Stimulated activated CD4-positive, alpha-beta T cell treated with anti-CD3 and anti-CD28 coated beads, Interleukin-1b, Interleukin-23, amount 100 ng/mL, for 24 hours (primary cell): ENCODE measurements around the gene MAB21L3.

Experiments
- DNase-seq, 4 experiments: peaks; one replicate each; pipeline ENCODE4 v3.0.0-alpha.2; 2020; ENCODE audit warnings: low read depth in 4 of 4, low spot score in 1 of 4

Gene MAB21L3

DNA sequence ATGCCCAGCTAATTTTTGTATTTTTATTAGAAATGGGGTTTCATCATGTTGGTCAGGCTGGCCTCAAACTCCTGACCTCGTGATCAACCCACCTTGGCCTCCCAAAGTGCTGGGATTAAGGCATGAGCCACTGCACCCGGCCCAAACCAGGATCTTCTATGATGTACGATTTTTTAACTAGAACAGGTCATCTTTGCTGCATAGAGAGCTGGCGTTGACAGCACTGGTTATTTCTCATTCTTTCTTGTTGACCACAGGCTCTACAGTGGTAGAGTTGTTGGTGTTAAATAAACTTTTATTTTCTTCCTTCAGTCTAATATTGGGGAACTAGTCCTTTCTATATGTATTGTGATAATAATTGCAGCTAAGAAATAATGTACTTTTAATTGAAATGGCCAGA, 3.8 kb upstream of the MAB21L3 start:
- no peak for DNase-seq

DNA sequence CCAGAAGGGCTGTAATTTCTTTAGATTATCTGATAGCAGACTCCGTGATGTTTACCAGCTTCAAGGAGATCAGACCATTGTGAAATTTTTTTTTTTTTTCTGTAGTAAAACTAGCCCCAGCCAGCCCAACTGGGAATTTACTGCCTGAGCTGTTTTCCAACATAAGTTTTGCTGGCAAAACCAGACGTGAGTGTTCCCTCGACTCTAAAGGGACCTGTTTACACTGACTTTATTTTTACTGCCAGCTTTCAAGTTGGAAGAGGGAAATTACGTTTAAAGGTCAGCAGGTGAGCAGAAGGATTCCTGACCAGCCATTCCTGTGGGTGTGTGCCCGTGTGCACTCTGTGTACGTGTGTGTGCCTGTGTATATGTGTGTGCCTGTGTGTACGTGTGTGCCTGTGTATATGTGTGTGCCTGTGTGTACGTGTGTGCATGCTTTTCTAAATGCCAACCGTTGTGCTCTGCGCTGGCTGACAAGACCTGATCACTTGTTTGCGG, 374 bp downstream of the MAB21L3 start:
- no peak for DNase-seq

DNA sequence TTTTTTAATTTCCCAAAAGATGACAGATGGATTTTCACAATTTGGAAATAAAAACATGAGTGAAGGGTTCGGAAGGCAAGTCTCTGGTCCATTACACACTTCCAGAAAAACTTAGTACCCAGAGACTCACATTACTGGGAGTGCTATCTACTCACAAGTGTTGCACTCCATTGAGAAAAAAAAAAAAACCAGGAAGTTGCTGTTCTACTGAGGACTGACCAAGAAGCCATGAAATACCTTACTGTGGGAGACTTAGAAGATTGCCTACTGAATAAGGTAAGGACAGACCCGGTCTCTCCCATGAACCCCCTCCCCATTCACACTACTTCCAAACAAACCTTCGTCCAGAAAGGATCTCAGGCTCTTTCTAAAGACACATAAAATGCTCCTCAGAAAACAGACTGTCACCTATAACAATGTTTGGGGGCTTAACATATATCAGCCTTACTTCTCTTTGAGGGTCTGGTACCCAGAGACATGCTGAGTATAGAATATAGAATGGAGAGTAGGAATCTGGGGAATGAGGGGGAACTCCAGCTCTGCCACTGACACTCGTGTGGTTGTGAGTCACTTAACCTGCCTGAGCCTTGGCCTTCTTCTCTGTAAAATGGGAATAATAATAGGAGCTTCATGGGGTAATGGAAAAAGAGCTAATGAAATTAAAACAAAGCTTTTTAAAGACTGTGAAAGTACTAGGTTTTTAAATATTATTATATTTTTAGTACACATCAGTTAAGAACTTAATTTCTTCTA, 1.4 kb downstream of the MAB21L3 start:
- no peak for DNase-seq

DNA sequence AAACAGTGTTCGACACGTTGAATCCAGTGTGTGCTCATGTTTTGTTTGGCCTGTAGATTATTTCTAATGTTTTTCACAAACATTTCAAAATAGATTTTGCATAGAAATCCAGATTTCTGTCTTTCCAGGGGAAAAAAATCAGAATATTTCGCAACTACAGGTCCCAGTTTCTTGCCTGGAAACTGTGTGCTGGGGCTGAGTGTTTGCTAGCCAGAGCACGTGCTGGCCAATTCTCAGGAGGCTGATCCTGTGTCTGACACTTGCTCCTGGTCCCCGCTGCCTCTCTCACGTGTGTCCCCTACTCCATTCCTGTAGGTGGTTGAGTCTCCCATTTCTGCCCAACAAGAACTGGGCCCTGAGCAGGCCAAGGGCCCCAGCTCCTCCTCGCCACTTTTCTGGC, 2.4 kb downstream of the MAB21L3 start:
- DNase-seq = no peak

DNA sequence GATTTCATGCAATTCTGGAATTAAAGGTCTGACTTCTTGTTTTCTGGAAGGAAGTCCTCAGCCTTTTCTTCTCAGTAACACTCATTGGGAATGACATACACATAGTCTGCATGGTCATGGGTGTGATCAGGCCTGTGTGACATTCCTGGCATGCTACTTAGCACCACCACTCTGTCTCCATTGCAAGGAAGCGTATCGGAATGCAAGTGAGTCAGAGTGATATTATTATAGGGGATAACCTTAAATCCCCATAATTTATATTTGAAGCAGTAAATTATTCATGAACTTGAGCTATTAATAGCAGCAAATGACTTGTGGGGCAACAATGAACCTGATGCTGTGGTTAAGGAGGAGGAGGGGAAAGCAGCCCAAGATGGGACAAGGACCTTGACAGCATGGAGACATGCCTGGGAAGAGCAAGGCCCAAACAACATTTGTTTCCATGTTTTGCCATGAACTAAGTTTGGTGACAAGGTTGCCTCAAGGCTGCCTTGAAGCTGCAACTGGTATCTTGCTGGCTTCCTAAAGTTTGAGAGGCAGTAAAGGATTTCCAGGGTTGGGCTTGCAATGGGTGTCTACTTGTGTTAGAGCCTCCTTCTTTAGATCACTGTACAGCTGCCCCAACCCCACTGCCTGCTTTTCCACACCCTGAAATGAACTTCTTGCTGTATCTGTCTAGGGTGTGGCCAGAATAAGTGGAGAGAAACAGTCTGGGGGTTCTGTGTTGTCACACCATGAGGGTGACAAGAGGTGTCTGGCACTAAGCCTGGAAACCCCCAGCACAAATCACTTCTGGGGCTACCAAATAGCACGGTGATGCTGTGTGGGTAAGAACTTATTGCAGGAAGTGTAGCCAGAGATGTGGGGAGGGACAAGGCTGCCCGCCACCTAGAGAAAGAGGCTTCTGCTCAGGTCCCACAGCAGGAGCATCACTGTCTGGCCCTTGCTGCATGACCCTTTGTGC, 4.6 kb downstream of the MAB21L3 start:
- no peak for DNase-seq

DNA sequence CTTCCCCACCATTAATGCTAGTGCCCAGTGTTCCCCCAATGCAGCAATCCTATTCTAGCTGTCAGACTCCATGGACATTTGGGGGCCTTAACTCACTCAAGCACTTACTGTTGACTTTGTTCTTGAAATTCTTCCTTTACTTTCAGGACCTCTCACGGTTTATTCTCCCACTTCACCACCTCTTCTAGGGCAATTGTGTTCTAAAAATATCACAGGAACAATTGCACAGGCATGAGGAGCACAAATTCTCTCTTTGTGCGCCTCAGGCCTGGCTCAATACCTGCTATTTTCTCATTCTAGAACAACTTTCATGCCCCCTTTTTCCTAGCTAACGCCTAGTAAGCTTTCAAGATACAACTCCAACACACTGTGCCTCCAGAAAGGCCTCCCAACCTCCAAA, 7.3 kb downstream of the MAB21L3 start:
- no peak for DNase-seq

DNA sequence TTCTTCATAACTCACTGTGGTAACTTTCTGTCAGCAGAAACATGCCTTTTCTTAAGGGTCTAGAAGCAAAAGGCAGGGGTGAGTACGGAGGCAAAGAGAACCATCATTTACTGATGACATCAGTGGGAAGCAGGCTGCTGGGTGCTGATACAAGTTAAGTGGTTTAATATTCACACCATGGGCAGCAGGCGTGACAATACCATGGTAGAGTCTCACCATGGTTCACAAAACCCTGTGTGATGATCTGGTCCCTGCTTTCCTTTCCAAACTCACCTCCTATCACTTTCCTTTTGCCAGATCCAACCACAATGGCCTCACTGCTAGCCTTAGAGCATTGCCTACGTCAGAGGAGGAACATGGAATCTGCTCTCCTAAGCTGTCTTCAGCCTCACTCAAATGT, 8.7 kb downstream of the MAB21L3 start:
- no peak for DNase-seq

DNA sequence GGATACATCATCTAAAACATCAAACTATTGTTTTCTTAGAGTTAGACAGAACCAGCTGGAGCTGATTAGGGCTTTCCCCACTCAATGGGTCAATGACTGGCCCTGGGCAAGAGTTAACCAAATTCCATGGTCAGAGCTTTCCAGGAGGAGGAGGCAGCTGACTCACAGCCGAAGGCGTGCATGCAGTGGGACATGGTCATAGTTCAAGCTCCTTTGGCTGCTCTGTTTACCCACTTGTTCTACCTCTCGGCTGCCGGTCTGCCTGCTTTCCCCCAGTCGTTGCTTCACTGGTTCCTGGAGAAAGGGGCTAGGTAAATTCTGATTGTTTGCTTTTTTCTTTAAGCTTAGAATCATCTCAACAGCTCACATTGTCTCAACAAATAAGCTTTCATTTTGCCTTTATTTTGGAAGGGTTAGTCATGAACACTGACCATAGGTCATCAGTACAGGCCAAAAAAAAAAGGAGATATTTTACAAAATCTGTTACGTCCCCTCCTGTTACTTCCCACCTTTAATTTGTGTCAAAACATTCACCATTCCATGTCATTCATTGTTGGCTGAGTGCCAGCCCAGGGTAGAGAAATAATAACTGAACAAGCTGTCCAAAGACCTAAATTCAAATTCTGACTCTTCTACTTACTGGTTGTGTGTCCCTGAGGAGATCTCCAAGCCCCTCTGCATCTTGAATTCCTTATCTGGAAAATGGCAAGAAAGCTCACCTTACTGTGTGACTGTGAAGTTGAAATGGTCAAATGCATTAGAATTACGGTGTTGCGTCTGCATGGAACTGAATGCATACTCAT, 12.0 kb downstream of the MAB21L3 start:
- no peak for DNase-seq

DNA sequence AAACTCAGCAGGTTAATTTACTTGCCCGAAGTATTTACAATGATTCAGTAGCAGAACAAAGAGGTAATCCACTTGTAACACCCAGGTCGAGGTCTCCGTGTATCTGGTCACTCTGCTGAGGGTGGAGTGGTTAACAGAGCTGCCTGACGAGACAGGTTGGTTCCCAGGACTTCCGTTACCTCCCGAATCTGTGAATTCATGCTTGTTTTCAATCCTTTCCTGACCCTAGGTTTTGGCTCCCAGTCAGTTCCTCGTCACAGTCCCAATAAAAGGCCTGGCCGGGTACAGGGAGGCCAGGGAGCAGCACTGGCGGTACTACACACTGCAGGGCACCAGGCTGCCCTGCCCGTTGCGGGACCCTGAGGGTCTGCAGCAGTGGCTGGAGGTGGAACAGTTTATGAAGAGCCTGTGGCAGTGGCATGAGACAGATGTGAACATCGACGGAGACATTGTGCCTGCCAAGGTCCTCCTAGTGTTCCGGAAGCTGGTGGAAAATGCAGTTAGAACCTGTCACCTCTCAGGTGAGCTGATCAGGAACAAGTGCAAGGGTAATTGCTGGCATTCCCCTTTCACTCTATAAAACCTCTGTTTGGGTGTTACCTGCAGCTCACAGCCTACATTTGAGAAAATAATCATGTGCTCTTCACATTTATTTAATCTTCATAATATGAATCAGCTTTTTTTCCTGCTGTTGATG, 12.8 kb downstream of the MAB21L3 start:
- DNase-seq = no peak

DNA sequence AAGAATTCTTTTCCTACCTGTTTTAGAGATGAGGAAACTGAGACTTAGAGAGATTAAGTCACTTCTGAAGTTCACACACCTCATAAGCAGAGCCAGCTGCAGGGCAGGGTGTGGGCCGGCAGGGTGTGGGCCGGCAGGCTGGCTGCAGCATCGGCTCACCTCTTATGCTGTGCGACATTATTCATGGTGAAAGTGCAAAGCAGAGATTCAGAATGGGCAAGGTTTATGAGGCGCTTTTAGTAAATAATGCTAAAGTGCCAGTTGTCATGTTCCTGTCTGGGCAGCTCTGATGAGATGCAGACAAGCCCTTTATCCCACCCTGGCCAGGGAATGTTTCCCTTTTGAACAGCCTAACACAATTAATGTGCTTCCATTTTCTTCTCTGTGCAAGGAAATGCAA, 14.6 kb downstream of the MAB21L3 start:
- DNase-seq = no peak

DNA sequence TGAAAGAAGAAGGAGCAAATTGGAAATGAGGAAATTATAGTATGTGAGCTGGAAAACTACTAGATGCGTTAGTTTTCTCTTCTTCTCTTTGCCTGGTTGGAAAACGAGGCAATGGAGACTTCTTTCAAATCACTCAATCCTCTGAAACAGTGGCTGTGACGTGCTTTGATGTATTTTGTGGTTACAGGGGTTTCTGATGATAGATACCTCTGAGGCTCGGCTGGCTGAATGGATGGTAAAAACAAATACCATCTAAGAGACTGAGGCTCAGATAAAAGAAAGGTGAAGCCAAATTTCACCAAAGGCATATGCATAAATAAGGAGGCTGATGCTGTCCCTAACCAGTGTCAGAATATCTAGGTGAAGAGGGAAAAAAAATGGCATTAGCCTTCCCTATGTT, 15.1 kb downstream of the MAB21L3 start:
- no peak for DNase-seq

DNA sequence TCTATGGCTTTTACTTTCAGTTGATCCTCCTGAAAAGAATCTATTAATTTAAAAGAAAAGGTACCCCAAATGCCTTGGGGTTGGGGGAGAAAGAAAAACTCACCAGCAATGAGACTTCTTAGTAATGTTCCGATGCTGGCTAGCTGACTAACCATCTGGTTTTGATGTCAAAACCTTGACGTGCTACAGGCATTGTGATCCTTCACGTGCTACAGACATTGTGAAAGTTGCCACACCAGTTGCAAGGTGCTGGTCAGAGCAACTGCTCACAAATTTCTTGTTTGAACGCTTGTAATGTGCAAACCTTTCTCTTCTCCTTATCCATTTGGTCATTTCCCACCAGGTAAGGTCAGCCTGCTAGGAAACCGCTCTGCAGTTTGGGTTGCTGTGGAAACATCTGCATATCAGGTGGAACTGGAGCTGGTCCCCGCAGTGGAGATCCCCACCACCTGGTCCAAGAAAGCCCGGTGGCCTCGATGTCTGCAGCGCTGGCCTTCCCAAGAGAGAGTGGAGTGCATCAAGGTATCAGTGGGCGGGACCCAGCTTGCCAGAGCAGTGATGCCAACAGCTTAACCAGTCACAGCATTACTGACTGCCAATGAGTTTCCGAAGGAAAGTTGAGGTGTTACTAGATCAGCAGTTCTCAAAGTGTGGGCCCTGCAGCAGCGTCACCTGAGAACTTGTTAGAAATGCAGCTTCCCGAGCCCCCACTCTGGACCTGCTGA, 16.1 kb downstream of the MAB21L3 start:
- no peak for DNase-seq

DNA sequence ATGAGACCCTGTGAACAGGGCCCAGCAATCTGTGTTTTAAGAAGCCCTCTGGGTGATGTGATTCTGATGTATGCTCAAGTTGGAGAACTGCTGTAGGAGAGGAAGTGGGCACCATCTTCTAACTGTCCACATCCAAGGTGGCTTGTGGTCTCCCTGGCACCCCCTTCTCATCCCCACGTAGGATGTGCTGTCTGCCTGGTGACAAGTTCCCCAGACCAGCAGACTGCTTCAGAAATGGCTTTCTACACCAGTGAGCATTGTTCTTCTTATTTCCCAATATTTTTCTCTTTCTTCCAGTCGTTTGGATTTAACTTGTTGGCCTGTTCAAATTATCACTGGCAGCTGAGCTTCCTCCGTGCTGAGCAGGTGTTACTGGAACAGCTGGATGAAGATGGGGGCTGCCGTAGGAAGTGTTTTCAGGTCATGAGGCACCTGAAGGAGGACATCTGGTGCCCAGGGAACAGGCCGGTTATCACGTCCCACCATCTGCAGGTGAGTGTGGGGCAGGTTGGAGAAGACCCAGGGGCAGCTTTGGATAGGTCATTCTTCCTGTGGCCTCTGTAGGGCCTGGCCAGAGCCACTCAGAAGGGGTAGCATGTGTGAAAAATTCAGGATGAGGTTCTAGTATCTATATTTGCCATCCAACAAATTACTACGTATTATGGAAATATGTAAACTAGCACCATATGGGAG, 16.8 kb downstream of the MAB21L3 start:
- no peak for DNase-seq

DNA sequence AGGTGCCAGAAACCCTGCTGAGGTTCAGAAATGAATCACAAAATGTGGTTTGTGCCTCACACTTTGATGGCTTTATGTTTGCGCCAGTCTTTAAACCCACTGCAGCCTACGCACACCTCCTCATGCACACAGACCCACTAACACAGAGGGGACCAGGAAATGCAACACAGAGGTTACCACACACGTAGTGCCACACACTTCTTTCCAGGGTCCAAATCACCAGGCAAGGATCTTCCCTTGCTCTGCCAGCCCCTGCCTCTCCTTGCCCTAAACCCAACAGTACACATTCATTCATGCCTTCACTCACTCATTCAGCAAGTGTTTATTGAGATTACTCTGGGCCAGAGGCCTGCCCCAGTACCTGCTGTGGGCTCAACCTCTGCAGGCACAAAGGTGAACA, 17.5 kb downstream of the MAB21L3 start:
- DNase-seq = no peak

DNA sequence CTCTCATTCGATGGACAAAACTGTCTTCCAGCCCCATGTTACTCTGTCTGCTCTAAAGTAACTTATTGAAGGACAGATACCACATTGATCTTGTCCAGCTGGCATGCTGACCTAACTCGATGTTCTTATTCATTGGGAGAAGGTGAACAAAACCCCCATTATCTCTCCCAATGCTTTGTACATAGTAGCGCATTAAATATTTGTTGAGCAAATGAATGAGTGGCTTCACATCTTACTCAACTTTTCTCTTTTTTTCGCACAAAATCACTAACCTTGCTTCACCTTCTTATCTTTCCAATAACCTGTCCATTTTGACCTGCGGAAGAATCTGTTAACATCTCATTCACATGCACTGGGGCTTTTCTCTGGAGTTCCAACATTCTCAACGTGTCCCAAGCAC, 18.3 kb downstream of the MAB21L3 start:
- no peak for DNase-seq

DNA sequence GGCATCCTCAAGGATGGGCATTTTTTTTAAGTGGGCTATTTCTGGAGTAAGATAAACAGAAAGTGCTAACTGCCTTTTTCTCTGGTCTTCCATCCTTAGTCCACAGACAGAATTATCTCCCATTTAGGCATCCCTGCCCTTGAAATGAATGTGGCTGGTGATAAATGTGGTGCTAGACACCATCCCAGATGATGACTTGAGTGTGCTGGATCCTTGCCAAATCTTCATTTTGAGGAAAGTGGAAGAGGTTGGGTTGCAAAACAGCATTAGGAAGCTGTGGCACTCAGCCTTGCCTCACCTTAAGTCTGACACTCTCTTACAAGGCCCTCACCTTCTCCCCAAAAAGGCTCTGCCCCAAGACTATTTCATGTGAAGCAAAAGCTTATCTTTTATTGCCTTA, 19.2 kb downstream of the MAB21L3 start:
- DNase-seq = no peak

DNA sequence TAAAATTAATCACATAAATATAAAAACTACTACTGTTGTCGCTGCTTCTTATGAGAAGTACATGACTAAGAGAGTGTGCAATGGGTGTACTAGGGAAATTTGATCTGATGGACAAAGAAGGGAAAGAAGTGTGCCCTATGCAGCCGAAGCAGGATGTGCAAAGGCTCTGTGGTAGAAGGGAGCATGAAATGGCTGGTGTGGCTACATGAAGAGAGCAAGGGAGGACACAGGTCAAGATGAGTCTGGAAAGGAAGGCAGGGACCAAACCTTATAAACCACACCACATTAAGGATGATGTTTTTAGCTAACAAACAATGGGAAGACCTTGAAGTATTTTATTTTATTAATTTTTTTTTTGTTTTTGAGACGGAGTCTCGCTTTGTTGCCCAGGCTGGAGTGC, 20.0 kb downstream of the MAB21L3 start:
- DNase-seq = no peak

DNA sequence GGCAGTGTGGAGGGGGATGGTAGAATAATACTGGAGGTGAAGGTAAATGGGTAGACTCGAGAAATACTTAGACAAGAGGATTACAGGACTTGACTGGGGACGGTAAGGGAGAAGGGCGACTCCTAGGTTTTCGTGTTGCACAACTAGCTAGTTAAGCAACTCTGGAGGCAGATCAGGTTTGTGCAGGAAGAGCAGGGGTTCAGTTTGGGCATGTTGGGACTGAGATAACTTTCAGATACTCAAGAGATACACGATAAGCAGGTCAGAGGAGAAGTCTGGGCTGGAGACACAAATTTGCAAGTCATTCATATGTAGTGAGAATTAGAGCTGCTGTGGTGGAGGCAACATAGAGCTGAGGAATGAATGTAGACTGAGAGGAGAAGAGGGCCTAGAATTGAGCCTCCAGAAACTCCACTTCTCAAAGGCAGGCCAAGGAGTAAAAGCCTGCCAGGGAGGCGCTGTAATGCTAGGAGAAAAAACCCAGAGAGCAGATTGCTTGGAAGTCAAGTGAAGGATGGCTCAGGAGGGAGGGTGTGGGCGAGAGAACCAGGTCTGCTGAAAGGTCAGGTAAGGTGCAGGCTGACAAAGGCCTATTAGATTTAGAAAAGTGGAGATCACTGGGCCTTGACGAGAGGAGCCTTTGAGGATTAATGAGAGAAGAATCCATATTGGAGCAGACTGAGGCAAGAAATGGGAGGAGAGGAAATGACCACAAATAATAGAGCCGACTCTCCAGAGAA, 20.8 kb downstream of the MAB21L3 start:
- DNase-seq = no peak
